HG03060 (cell line): ENCODE data around the gene CAMK1D.
"Not testable (repeated sequence)": the region's sequence is repeated elsewhere in the genome, so short reads cannot be mapped to it uniquely, and the experiment has no call there.

Experiments used
- ATAC-seq: cut with Tn5 transposase; IDR thresholded peaks from one replicate; pipeline ENCODE4 v1.9.1; 2021; ENCODE audit warnings: low read depth, moderate number of reproducible peaks; ENCODE audit not compliant: unreplicated experiment

CAMK1D gene

DNA sequence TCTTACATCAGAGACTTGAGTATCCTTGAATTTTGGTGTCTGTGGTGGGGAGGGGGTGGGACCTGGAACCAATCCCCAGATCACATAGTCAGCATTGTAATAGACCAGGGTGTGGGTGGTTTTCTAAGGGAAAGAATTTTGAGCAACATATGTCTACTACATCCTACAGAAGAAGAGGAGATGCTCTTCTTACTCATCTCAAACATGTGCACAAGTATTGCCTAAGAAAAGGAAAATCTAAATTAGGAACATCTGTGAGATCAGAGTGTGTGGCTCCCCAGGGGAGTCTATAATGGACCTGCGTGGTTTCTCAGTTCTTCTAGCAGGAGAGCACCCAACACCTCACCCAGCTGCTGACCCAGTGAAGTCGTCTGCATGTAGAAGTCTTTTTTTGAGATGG, 503.3 kb downstream of the CAMK1D start:
- no peak for ATAC-seq

DNA sequence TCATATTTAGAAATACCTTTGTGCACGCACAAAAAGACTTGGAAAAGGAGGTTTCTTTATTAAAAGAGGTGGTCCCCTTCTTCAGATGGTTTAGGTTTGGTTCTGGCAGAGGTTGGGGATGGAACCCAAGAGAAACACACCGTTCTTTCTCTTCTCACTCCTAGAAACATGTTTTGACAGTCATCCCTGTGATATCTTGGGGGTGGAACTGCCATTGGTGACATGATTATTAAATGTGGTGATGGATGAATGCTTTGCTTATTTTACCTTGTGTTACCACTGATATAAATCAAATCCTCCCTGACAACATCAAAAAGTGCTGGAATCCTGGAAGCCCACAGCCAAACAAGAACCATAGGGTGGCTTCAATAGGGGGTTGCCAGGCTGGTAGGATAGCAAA, 505.6 kb downstream of the CAMK1D start:
- ATAC-seq = no peak

DNA sequence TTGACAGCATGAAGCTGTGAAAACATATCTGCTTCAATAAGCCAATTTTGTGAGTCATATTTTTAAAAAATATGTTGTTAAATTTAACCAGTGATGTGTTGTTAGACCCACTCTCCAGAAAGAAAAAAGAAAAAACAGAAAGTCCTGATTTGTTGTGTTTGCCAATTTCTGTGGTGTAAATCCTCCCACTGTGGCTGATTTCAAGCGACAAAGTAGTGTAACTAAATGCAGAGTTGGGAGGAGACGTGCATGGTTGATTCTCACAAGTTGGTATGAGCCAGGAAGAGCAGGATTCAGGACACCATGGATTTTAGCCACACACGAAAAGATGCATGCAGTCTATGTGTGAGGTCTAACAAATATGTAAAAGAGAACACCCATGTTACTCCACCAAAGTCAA, 513.1 kb downstream of the CAMK1D start:
- ATAC-seq = no peak

DNA sequence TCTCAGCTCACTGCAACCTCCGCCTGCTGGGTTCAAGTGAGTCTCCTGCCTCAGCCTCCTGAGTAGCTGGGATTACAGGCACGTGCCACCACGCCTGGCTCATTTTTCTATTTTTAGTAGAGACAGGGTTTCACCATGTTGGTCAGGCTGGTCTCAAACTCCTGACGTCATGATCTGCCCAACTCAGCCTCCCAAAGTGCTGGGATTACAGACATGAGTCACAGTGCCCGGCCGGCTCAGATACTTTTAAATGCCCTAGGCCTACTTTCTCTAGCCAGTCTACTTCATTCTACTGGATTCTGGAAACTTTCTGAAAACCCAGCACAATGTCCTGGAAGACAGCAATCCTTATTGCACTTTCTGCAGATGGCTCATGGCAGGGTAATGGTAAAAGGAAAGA, 516.2 kb downstream of the CAMK1D start:
- ATAC-seq = not testable (repeated sequence)

DNA sequence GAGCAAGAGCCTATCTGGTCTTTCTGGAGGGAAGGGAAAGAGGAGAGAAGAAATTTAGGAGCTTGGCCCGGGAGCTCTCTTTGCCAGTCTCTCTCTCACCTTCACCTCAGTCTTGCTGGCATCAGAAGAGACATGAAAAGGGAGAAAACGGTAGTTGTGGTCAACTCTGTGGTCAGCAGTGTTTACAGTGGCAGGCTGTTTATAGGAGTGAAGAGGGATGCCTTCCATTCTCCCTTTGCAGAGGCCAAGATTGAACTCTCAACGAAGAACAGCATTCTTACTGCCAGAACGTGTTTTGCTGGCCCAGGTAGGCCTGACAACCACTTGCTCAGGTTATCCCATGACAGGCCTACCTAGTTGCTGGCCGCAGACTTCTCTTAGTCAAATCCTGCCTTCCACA, 518.9 kb downstream of the CAMK1D start:
- no peak for ATAC-seq

DNA sequence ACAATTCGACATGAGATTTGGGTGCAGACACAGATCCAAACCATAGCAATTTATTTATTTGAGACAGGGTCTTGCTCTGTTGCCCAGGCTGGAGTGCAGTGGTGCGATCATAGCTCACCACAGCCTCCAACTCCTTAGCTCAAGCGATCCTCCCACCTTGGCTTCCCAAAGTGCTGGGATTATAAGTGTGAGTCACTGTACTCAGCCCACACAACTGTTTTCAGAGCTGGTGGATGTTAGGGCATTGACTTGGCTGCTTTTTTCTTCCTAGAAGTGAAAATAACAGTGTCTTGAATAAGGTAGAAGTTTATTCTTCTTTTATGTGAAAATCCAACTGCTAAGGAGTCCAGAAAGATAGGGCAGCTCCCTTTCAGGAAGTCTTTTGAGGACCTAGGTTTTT, 520.1 kb downstream of the CAMK1D start:
- no peak for ATAC-seq

DNA sequence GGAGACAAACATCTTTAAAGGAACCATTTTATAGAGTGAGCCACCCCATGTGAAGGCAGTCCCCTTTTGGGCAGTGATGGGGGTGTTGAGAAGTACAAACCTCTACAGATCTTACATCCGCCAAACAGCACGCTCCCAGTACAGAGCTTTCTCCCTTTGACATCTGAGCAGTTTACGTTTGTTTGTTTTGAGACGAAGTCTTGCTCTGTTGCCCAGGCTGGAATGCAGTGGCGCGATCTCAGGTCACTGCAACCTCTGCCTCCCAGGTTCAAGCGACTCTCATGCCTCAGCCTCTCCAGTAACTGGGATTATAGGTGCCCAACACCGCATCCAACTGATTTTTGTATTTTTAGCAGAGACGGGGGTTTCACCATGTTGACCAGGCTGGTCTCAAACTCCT, 523.2 kb downstream of the CAMK1D start:
- ATAC-seq = no peak

DNA sequence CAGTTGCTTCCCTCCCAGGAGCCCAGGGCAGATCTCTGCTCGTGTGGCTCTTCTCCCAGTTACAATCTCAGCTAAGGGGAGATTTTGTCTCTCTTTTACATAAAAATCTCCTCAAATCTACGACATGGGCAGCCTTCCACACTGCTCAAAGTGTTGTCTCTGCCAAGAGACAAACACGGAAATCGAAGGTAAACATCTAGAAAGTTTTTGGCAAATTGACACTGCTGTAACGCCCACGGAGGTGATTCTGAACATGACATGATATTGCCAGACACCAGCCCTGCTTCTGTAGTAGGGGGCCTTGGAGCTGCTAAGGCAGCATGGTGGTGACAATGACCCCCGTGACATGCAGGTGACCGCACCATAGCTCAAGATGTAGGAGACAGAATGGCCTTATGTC, 523.8 kb downstream of the CAMK1D start:
- no peak for ATAC-seq

DNA sequence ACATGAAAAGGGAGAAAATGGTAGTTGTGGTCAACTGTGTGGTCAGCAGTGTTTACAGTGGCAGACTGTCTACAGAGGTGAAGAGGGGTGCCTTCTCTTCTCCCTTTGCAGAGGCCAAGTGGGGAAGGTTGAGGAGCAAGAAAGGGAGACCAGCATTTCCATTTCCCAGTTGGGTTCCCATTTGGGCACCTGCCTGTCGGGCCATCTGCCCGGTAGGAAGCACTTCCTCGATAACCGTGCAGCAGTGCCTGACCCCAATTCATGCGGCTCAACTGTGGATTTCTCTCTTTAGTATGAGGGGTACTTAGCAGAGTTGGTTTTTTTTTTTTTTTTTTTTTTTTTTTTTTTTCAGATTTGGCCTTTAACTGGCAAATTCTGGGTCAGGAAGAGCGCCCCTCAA, 525.2 kb downstream of the CAMK1D start:
- ATAC-seq = no peak

DNA sequence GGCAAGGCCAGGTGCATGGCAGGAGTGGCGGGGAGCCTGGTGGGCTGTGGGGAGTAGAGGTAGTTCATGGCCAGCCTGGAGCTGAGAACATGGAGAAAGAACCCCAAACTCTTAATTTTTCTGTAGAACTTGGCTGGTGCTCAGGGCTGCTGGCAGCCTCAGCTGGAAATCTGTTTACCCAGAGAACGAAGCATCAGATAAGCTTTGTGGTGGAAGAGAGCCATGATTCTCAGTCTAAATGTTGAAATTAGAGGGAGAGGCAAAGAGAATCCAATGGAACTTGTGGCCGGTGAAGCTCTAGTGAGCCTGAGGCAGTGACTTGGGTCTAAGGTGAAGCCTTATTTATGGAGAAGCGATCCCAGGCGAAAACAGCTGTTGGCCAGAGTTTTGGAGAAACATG, 525.8 kb downstream of the CAMK1D start:
- ATAC-seq = no peak

DNA sequence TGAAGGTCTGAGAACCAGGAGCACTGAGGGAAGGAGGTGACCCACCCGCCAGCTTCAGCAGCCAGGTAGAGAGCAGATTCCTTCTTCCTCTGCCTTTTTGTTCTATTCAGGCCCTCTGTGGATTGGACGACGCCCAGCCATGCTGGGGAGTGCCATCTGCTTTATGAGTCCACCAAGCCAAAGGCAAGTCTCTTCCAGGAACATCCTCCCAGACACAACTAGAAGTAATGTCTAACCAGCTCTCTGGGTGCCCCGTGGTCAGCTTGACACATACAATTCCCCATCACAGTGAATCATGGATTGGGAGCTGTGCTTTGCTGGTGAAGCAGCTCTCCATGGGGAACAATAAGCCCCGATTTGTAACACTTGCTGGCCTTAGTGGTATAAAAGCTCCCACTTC, 526.9 kb downstream of the CAMK1D start:
- no peak for ATAC-seq

DNA sequence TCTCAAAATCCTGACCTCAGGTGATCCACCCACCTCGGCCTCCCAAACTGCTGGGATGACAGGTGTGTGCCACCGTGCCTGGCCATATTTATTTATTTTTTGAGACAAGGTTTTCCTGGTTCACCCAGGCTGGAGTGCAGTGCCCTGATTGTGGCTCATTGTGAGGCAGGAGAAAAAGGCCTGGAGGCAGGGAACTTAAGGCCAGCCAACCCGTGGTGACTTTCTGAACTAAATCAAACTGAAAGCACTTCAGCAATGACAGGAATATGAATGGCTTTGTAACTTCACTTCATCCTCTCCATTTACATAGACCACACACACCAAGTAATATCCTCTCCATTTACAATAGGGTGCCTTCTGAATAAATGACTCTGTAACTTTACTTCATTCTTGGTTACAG, 527.8 kb downstream of the CAMK1D start:
- ATAC-seq = no peak

DNA sequence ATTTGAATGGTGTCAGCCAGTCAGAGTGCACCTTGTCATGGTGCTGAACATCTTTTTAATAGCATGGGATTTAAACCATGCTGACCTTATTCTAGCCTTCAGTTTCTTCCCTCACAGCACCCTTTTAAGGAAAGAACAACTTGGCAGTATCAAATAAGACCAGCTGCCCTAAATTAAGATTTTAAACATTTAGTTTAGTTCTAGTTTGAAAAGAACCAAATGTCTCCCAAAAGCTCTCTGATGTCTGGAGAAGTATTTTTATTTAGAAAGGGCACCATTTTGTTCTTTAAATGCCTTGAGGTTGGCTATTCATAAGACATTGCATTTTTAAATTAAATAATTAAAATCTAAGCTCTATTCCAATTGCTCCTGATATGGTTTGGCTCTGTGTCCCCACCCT, 531.1 kb downstream of the CAMK1D start:
- ATAC-seq = no peak

DNA sequence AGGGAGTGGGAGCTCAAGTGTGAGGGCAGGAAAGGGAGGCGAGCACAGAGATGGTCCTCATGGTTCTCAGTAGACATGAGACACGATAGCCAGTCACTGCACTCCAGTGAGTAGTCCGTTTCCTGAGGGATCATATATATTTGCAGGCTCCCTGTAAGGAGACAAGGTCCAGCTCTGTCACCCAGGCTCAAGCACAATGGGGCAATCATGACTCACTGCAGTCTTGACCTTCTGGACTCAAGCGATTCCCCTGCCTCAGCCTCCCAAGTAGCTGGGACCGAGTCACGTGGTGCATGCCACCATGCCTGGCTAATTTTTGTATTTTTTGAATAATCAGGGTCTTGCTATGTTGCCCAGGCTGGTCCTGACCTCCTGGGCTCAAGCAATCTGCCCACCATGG, 535.5 kb downstream of the CAMK1D start:
- ATAC-seq = no peak
